Activated CD8-positive, alpha-beta memory T cell treated with anti-CD3 and anti-CD28 coated beads for 24 hours (primary cell): ENCODE data around the gene PXMP2.

ENCODE experiments used
- DNase-seq: peaks from one replicate; pipeline ENCODE4 v3.0.0-alpha.2; 2020

Gene PXMP2

DNA sequence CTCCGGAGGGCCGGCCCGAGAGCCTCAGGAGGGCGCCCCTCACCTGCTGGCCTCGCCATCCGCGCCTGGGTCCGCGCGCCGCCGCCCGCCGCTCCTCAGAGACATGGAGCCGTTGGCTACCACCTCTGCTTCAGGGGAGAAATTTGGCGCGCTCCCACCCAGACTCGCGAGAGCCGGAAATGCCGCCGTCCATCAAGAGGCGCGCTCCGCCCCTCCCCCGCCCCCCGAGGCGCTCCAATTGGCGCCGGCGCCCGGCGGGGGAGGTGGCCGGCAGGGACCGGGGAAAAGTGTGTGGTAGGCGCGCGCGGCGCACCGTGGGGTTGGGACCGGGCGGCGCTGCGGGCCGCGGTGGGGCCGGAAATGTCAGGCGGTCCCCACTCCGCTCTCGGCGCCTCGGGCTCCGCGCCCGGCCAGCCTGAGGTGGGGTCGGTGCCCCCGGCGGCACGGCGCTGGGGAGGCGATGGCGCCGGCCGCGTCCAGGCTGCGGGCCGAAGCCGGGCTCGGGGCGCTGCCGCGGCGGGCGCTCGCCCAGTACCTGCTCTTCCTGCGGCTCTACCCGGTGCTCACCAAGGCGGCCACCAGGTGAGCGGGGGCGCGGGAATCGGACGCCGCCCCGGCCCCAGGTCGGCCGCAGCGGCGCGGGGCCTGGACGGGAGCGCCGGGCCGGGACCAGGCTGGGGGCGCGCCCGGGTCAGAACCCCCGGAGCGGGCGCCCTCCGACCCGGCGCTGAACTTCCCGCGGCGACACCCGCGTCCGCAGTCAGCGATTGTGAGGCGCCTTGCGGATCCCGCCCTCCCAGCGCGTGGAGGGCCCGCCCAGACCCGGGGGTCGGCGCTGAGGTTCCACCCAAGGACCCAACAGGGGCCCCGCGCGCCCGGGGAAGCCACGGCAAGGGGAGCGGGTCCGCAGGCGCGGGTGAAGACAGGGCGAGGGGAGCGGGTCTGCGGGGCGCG is at the start of gene PXMP2, which contains the start of gene POLE:
PXMP2 (plus strand) TSS at position 377 of the 954 bp plus-strand sequence; CDS start at position 461, 84 bp downstream.
POLE (minus strand) TSS at position 132 of the 954 bp plus-strand sequence; CDS start at position 105, 27 bp downstream.
- DNase-seq: peak; percentile 98

DNA sequence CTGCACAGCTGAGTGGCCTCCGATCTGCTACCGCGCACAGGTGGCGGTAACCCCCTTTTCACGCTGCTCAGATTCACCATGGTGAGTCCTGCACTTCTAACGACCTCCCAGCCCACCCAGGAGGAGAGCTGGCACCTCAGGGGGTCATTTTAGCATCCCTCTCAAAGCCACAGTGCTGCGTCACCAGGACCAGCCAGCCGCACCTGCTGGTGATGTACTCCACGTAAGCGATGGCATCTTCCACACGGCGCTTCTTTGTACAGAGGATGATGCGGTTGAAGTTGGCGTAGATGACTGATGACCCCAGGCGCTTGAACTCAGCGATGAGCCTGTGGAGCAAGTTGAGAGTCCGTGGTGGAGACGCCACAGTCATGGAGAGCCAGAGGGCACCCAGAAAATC is 49.6 kb upstream of the PXMP2 start:
- DNase-seq: no peak

DNA sequence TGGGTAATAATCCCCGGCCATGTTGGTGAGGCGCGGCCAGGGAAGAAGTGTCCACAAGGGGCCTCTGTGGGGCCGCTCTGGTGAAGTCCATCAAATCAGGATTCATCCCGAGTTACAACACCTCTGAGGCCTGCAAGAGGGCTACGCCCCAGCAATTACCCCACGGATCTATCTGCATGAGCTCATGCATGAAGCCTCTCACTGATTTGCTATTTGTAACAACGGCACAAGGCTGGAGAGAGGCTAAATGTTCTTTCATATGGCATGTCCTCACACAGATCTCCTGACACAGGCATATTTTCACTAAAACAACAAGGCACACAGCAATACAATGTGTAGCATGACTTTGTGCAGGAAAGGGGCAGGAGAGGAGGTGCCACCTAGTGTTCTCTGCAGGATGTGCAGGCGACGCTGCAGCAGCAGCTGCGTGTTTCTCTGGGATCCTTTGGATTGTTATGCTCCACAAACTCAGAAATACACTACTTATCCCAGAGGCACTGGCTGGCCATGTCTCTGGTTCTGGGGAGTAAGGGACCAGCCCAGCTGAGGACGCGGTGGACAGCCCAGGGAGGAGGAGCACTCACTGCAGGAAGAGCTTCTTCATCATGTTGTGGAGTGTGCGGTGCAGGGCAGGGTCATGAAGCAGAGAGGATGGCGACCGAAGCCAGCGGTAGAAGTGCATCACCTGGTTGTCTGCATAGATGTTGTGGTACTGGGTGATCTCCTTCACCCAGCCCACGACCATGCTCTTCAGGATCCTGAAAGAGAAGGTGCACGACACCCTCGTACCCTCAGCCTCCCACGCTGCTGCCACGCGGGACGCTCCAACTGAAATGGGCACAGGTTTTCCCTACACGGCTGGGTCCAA is 48.6 kb upstream of the PXMP2 start:
- no peak for DNase-seq

DNA sequence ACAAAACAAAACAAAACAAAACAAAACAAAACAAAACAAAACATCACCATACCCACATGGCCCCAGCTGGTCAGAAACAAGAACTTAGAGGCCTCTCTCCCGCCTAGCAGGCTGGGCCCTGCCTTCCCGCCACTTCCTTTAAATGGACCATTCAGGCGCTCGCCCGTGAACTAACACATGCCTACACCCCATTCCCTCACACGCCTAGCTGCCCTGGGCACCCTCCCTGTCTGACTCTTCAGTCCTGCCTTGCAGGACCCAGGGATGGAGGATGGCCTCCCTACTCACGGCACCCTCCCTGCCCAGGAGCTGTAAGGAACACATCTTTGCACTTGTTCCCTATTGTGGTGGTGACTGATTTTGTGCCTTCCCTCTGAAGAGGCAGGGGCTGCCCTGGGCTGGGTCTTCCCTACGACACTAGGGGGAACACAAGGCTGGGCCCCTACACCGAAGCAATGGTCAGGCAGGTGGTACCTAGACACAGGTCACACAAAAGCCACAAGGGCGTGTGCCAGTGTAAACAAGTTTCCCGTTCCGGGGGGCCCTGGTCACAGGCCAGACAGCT is 47.3 kb upstream of the PXMP2 start:
- DNase-seq: no peak

DNA sequence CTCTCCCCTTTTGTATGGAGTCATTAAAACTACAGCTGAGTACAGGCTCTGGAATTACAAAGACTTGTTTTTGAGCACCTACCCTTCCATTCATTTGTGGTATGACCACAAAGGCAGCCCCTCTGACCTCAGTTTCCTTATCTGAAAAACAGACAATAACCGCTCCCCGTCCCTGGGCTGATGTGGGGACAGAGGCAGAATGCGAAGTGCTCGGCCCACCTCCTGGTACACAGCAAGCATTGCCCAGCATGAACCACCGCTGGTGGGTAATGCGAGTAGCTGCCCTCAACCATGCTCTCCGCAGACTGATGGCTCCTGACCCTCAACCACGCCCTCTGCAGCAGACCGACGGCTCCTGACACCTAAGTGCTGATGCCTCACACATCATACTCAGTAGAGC is 46.5 kb upstream of the PXMP2 start:
- no peak for DNase-seq

DNA sequence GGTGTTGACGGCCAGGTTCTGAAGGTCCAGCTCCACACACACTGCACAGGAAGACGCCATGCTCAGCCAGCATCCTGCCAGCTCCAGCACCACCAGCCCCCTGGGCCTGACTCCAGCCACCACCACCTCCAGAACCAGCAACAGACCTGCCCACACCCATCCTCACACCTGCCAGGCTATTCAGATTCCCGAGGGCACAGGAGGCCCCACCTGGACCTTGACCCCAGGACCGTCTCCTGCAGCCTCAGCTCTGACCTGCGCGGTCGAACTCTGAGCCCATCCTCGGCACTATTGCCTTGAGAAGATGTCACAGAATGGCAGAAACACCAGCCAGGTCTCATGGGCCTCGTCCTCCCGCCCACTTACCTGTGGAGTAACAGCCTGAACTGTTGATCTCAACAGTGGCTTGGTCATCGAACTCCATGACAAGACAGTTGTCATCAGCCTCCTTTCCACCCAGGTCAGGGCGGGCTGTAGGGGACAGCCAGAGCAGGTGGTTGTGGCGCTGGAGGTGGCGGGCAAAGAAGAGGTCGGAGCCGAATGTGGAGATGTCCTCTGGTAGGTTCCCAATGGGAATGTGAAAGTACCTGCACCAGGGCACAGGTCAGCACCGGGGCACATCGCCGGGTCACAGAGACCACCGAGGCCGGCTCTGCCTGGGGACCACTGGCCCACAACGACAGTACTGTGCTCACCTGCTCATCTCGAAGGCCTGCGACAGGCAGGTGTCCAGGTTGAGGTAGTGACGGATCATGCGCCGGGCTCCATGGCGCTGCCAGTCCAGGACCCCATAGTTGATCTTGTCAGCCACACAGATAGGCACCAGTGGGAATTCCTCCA is 45.4 kb upstream of the PXMP2 start:
- DNase-seq: no peak

DNA sequence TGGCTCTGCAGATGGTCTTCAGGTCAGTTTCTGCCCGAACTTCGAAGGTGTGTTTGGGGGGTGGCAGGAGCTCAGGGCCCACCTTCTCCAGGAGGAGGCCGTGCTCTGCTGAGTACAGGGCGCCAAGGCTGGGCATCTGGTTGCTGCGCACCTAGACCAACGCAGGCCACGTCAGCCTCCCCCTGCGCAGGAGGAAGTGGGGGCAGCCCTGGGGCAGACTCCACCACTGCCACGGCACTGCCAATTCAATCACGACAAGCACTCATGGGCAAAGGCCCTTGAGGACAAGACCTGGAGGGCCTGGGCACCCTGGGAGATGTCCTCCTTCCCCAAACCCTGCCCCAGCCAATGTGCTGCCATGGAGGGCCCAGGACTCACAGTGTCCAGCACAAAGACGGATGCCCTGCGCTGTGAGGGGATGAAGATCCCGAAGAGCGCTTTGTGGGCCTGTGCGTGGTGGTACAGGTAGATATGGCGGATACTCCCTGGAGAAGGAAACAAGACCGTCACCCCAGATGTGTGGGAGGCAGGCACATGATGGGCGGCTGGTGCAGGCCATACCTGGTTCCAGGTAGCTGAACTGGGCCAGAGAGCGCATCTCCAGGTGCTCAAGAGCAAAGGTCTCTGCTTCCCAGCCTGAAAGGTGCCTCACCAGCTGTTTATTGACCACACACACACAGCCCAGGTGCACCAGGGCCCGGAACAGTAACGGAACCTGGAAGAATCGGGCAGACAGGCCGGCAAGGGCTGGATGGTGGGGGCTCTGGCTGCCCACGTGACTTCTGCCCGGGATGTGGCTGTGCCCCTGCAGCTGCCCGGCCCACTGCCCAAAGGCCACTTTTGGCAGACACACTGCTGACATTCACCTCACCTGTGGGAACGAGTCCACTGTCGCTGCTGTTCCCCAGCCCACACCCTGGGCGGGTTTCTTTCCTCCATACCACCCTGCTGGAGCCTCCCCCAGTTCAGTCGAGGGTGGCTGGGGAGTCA is 44.2 kb upstream of the PXMP2 start:
- DNase-seq: no peak

DNA sequence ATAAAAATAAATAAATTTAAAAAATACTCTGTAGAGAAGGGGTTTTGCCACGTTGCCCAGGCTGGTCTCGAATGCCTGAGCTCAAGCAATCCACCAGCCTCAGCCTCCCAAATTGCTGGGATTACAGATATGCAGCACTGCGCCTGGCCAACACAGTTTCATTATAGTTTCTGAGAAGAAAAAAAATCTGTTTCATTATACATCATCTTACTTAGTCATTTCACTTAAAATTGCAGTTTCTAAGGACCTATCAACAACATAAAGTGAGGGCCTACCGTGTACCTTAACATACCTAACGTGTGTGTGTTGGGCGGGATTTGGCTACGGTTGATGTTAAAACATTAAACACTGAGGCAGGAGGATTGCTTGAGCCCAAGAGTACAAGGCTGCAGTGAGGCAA is 40.5 kb upstream of the PXMP2 start:
- DNase-seq: no peak

DNA sequence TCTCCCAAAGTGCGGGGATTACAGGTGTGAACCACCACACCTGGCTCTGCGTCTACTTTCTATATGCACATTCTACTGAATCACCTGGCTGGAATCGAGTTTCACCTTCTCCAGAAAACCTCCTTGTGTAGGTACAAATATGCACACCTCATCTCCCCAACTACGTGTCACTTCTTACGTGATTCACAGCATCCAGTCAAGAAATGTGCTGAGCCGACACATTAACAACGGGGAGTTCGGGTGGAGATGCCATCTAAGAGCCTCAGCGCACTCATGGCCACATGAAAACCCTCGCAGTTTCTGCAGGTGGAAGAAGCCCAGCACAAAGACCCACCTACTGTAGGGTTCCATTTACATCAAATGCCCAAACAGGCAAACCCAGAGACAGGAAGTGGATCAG is 39.5 kb upstream of the PXMP2 start:
- no peak for DNase-seq

DNA sequence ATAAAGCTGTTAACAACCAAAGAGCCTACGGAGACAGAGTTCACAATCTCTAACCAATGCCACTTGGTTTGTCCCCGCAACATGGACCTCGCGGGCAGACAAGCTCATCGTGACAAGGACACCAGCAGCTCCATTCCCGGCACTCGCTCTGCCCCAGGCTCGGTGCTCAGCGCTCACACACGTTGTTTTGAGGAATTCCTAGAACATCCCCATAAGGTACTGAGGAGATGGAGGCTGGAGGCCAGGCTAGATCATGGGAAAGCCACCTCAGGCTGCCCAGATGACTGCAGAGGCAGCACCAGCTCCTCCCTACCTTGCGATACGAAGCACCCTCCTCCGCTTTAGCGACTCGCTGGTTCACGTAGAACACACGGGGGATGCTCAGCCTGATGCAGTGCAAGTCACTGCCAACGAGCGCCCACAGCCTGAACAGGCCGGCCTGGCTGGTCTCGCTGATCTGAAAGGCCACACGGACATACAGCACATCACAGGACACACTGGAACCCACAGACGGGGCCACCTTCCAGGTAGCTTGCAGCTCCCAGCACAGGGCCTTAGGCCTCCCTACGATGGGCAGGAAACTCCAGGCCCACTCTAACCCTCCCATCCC is 38.7 kb upstream of the PXMP2 start:
- DNase-seq: no peak

DNA sequence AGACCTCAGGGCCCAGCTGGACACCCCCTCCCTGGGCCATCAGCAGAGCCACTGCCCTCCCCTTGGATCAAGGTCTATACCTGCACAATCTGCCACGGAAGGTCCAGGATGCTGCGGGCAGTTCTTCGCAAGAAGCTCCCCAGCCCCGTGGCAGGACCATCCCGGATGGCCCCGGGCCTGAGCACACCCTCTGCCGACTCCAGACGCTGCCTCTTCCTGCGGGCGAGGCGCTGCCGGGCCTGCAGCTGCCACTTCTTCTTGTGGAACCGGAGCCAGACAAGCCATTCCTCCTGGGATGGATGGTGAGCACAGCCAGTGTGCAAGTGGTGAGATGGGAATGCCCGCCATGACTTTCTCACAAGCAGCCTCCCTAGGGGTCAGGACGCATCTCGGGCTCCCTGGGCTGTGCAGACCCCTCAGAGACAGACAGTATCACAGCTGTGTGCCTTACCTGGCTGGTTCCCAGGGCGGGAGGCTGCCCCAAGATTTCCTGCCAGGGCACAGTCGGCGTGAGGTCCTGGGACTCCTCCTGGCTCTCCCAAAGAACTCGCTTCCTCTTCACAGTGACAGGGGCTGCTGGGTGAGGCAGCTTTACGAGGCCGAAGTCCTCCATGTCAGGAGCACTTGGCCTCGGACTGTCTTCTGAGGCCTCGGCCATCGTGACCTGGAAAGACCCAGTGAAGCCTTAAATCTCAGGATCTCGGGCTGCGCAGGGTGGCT is 38.0 kb upstream of the PXMP2 start:
- no peak for DNase-seq

DNA sequence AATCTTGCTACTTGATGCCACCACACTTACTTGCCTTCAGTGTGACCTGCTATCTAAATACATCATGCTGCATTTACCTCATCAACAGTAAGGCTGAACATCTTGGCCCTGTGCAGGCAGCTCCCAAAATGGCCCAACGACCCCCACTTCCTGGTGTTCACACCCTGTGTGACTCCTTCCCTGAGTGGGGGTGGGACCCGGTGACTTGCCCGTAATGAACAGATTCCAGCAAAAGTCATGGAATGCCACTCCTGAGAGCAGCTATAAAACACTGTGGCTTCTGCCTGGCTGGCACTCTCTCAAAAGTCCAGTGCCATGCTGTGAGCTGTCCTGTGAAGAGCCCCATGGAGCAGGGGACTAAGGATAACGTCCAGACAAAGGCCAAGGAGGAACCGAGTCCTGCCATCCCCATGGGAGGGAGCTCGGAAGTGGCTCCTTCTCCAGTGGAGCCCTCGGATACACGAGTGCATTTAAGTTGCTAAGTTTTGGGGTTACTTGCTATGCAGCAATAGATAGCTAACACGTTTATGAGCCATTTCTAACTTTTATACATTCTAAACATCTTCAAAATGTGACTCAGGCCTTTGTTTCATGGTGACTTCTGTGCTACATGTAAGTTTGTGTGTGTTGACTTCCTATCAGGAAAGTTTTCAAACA is 35.8 kb upstream of the PXMP2 start:
- no peak for DNase-seq

DNA sequence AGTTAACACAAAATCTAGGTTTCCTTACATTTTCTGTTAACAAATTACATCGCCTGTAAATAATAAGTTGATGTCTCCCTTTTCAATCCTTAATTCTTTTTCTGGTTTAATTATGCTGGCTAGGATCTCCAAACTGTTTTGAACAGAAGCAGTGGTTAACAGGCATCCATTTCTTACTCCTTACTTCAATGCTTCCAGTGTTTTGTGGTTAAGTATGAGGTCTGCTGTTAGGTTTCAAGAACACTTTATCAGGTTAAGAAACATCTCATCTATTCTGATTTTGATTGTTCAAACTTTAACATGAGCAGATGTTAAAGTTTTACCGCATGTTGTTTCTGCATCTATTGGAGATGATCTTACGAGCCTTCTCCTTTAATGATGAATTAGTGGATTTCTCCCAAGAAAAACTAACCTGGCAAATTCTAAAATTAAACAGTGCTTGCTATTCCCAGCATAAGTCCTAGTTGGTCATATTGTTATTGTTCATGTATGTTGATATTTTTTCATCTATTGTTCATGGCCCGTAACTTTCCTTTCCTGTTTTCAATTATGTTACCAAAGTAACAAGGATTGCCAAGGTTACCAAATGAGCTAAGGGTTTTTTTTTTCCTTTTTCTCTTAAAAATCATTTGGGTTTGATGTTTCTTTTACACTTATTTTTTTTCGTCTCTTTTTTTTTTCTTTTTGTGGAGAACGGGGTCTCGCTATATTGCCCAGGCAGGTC is 33.7 kb upstream of the PXMP2 start:
- DNase-seq: no peak

DNA sequence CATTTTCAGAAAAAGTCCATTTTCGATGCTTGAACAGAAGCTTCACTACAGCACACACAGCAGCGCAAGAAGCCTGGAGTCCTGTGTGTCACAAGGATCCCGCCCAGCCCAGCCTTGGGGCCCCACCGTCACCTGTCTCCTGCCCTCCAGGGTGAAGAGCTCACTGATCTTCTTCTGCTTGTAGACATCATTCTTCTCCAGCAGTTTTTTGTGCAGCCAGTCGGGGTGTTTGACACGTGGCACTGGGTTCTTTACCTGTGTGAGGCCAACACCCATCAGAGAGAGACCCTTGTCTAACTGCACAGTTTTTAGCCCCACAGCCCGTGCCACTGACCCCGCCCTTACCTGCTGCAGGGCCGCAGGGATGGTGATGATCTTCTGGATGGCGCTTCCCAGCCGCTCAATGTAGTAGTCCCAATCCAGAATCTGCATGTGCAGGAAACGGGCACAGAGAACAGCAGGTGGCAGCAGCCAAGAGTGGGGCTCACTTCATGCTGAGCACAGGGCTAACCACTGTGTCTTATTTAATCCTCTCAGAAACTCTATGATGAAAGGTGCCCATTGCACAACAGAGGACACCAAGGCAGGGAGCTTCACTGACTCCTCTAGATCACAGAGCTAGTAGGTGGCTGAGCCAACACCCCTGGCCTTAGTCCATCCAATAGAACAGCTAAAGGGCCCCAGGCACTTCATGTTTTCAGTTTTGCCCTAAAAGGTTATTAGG is 30.2 kb upstream of the PXMP2 start:
- no peak for DNase-seq

DNA sequence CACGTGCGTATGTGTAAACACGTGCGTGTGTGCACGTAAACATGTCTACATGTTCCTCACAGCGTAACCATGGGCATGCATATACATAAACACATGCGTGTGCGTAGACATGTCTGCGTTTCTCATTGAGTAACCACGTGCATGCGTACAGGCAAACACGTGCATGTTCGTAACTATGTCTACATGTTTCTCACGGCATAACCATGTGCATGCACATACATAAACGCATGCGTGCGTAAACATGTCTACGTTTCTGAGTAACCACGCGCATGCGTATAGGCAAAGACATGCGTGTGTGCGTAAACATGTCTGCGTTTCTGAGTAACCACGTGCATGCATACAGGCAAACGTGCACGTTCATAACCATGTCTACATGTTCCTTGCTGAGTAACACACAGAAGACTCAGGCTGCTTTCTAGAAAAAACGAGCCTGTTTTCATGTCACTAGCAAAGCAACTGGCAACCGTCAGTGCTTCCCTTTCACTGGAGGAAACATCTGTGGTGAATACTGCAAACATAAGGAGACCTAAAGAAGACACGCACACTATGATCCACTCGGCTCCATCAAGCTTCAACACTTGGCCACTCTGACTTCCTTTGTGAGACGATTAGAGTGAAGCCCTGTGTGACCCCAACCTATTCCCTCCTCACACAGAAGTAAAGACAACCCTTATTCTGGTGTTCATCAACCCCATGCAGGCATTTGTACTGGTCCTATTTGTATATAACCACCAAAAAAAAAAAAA is 29.1 kb upstream of the PXMP2 start:
- no peak for DNase-seq

DNA sequence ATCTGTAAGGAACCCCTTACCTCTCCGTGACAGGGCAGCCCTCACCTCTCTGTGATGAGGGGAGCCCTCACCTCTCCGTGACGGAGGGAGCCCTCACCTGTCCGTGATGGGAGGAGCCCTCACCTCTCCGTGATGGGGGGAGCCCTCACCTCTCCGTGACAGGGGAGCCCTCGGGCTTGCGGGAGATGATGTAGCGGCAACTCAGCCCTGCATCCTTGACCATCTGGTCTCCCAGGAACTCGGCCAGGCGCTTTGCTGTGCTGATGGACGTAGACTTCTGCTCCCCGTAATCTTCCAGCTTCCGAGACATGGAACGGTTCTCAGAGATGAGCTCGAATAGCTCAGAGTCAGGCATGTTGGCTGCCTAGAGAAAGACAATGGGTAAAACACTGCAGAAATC is 28.2 kb upstream of the PXMP2 start:
- DNase-seq: no peak

DNA sequence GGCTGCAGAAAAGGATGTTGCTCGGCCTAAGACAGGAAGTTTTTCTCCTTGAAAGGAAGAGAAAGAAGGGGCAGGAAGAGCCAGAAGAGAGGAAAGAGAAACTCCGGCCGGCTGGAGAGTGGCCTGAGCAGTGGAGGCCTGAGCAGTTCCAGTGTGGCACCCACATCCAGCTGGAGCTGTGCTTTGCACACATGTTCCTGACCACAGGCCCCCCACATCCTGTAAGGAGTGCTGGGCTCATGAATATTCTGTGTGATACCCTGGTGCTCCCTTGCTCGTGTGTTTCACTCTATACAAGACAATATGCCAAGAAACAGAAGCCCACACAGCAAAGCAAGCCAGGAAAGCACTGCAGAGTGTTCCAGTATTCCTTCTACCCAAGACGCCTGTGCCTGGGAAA is 27.3 kb upstream of the PXMP2 start:
- DNase-seq: no peak
